Suppressor macrophage (primary cell): ENCODE measurements around the gene MTAP.
A peak's percentile ranks its signal among the peaks of the same experiment; 100 is the strongest.

Experiments
- DNase-seq, 4 experiments: peaks; one replicate each; pipeline ENCODE4 v3.0.0-alpha.2; 2020 to 2022
- total RNA-seq, 17 experiments: gene quantifications; one replicate each; lab custom pipeline; 2026; ENCODE audit warnings: mixed read lengths in 6 of 17, inconsistent platforms in 3 of 17; lab: John Stamatoyannopoulos, UW

Gene MTAP
- total RNA-seq, result 8.2 to 78.8 (median 48.8) reads per million in 17 experiments

GRCh38 chr9:21802418-21803000 lies at the start of gene MTAP:
MTAP (plus strand) TSS chr9:21802636; CDS start chr9:21802749, 113 bp downstream.
- peak; percentile 83 to 92 (median 90) for DNase-seq

DNA sequence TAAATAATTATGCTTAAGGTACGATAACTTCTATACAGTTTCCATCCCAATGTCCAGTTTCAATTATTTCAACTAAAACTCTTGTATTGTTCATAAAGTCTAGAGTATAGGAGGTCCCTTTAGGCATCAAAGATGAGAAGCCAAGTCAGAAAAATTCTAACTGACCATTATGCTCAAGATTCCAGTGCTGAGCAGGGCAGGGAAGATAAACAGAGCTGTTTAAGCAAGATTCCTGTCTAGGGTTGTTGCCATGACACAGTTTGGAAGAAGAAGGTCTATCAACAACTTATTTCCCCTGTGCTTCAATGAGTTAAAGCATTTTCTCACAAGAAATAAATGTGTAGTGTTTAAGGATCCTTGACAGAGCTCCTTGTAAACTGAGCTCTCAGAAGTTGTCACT lies 48.9 kb upstream of the MTAP start:
- no peak for DNase-seq

DNA sequence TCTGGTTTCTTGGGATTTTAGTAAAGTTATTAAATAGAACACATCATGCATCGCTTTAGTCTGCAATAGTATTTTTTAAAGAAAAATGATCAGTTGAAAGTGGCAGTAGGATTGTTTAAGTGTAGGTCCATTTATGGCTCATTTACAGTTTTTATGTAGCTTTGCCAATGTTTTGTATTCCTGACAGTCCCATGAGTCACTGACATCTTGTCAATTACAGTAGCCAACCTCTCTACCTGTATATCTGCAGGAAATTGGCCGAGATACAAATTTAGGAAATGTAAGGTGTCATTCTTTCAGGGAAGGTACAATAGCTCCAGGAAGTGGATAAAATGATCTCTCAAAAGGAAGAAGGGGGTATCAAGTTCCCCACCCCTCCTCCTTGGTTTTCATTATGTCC lies 47.7 kb upstream of the MTAP start:
- no peak for DNase-seq

GRCh38 chr9:21758540-21758939 lies 43.9 kb upstream of the MTAP start:
- DNase-seq, result no peak

DNA sequence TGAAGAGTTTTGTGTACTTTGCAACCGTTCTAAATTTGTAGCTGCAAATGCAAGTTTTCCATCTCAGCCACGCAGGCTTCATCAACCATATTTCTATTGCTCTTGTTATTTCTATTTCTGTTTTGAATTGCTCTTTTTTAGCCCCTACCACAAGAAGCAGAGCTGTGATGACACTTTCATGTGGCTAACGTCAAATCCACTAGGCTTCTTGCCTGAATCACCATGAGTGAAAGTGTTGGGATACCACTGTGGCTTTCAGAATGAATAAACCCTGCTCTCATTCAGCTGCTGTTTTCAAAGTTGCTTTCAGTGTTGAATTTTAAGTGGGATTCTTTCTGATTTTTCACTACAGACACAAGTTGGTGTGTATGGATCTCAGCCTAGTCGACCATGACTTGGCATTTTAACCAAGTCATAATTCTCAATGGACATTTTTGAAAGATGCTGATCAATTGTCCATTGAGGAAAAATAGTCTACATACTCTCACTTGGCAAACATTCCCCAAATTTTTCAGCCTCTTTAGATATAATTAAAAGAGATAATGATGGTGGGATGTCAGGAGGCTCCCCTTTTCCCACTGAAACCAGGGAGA lies 41.0 kb upstream of the MTAP start:
- DNase-seq, result no peak

- DNase-seq, result no peak
Measured at GRCh38 chr9:21762064-21762463, 40.4 kb upstream of the MTAP start.

- no peak for DNase-seq
Measured at GRCh38 chr9:21764846-21765245, 37.6 kb upstream of the MTAP start.

DNA sequence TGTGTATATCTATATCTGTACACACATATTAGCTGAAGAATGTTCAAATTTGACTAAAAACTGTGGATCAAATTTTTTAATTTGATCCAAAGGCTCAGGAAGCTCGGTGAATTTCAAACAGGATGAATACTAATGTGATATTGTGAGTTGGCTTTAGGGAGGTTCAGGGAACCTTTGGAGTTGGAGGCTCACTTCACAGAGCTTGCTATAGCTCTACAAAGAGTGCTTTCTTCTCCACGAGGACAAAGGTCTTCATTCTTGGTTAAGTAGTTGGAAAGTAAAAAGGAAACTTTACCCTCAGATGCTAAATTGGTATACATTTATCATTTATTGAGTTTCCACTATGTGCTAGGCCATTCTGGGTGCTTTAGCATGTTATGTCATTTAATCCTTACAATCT lies 36.3 kb upstream of the MTAP start:
- DNase-seq, result no peak

GRCh38 chr9:21770871-21771560 lies 31.4 kb upstream of the MTAP start:
- DNase-seq, result no peak

DNA sequence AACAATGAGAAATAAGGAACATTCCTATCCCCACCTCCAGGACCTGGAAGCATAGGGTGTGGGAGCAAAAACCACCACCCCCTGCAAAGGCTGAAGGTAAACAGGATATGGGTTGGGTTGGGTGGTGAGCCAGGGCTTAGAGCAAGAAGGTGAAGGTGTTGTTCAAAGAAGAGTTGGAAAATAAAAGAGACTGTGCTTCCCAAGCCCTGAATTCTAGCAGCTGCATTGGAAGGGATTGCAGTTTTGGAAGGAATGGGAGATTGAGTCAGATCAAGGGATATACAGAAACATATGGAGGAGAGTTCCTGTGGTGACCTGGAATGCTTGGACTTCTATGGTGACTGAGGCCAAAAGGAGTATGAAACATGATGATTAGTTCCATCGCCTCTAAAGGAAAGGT lies 24.7 kb upstream of the MTAP start:
- DNase-seq, result no peak

- peak in 2 of 4 experiments; percentile 22 to 45 for DNase-seq
Measured at GRCh38 chr9:21778304-21778703, 24.1 kb upstream of the MTAP start.

GRCh38 chr9:21779397-21779796 lies 23.0 kb upstream of the MTAP start:
- DNase-seq, result no peak

- no peak for DNase-seq
Measured at GRCh38 chr9:21781656-21782055, 20.8 kb upstream of the MTAP start.

- DNase-seq, result no peak
Measured at GRCh38 chr9:21782205-21782604, 20.2 kb upstream of the MTAP start.

GRCh38 chr9:21788752-21789151 lies 13.7 kb upstream of the MTAP start:
- no peak for DNase-seq

GRCh38 chr9:21789541-21790037 lies 12.8 kb upstream of the MTAP start:
- peak; percentile 78 to 94 (median 86) for DNase-seq

DNA sequence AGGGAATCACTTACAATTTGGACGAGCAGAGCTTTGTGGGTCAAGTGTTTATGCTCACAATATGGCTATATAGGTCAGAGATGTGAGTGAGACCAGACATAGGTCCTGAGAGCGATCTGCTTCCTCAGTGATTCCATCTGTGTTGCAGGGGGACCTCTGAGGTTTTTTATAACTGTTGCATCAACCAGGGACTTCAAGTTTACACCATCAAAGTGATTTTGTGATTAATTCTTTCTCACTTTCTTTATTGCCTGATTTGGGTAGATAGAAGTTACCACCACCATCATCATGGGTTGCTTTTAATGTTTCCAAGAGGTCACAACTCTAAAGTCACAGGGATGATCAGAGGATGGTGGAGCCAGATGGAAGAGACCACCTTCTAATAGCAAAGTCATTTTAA lies 7.0 kb upstream of the MTAP start:
- DNase-seq, result no peak

DNA sequence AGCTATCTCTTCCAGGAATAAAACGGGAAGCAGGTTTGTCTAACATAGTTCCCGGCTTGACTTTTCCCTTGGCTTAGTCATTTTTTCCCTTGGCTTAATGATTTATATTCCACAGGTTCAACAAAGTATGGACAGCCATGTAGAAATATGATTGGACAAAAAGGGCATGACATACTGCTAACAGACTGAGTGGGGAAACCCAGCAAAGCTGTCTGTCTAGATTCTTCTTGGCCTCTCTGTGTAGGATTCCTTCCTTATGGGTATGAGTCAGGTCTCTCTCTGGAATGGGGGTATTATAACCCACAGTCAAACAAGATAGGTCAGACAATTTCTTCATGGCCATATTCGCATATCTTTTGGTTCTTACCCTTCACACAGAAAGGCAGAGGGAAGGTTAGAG lies 5.7 kb upstream of the MTAP start:
- no peak for DNase-seq

DNA sequence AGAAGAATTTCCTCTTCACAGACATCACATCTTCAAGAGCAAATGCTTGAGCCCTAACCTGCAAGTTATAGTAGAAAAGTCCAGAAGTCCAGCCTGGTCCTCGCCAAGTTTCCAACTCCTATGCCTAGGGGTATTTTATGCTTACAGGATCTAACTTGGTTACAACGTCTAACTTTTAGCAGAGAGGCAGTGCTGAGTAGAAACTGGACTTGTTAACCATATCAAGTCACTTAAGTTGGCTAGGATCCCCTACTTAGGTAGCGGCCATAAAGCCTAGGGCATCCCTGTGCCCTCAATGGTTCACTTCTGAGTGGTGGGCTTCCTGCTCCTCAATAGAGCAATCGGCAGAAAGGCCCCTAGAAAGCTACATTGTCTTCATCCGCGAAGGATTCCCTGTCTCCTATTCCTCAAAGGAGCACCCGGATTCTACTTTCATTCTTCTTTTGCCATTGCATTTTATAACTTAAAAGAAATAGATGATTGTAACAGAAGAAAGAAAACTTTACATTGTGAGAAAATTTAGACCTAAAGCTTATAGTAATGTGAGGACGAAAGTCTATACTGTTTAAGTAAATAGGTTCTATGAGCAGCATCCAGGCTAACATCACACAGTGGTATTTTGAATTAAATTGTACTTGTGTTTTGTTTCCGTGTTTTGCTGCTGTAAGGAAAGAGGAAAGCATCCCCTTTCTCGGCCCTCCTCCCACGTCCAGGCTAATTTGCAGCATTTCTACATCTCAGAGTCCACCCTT lies 1.3 kb upstream of the MTAP start:
- no peak for DNase-seq

DNA sequence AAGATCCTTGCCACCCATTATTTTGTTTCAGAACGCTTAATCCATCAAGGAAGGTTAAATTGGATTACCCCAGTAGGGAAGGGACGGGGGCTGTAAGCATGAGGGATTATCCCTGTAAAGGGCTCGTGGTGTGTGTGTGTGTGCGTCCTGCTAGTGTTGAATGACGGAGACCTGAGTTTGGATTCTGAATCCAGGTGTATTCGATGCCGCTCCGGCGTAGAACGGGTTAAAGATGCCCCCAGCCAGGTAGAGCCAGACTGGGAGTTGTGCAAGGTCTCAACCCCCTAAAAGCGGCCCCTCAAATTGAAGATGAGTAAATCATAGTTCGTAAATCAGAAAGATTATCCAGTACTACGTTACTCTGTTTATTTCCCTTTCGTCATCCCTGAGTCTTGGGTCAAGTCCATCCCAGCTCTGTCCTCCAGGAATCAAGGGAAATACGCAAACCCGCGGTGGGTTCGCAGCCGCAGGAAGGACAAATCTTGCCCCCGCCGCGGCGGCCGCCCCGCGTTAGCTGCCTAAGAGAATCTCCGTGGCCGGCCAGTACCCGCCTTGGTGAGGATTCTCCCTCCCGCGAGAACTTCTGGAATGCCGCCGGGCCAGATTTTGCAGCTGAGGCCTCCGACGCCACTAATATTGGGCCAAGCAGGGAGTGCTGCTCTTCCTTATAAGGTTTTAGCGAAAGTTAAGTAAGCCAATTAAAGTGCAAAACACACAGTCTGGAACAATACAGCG lies 586 bp upstream of the MTAP start:
- DNase-seq, result peak; percentile 29 to 68 (median 58)

GRCh38 chr9:21803649-21804048 lies 1.2 kb downstream of the MTAP start:
- DNase-seq, result no peak

DNA sequence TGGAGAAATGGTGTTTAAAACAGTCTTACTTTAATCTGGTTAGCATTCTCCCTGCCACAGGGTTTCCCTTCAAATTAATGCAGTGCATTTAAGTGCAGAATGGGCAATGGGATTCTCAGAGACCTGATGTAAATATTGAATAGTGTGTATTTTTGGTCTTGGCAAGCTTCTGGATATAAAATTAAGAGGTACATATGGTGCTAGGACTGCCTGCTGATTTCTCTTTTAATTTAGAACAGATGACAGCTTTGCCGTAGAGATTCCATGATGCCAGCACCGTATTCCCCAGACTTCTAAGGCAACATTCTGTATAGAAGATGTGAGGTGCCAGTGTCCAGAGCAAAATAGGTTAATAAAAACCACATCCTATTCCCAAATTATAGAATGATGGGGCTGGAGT lies 1.9 kb downstream of the MTAP start:
- DNase-seq, result no peak

DNA sequence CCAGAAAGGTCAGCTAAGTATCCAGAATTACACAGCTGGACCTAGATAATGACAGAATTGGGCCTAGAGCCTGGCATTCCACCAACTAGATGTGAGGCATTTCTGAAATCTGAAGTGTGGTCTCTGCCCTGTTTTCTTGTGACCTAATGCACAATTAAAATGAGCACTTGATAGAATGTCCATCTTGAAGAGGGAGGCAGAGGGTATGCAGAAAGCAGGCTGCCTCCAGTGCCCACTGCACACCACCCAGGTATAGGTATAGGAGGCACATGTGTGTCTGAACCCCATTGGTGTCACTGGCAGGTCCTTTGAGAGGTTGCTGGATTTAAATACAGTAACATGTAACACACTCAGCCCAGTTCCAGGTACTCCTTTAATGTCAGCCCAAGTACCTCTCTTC lies 2.4 kb downstream of the MTAP start:
- no peak for DNase-seq
